ENCODE results near the gene RELN.

Gene RELN

DNA sequence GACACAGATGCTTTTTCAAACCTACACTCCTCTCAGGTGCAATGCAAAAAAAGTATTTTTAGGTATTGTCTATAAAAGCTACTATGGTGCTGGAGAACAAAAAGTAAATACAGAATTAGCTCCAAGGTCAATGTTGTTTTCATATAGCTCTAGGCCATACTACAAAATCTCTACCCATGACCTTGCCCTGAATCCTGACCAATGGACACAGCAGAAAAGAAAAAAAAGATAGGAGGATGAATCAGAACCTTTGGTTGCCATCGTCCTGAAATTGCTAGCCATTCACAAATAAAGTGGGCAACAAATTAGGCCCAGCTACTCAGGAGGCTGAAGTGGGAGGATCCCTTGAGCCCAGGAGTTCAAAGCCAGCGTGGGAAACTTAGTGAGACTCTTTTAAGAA lies 35.2 kb upstream of the RELN start:
- TF ChIP-seq ZNF565 (CRISPR knock-in tag; conservative IDR thresholded peaks at IDR 0.05; ENCODE audit: low read depth), result no peak
- no peak for TF ChIP-seq ESRRG (CRISPR knock-in tag; IDR thresholded peaks at IDR 0.05)
- TF ChIP-seq ZNF8 (CRISPR knock-in tag; IDR thresholded peaks at IDR 0.05), result no peak
- no peak for TF ChIP-seq CSDC2 (CRISPR knock-in tag; IDR thresholded peaks at IDR 0.05)
- TF ChIP-seq RARB (CRISPR knock-in tag; IDR thresholded peaks at IDR 0.05), result no peak
- TF ChIP-seq, protein P1, sequence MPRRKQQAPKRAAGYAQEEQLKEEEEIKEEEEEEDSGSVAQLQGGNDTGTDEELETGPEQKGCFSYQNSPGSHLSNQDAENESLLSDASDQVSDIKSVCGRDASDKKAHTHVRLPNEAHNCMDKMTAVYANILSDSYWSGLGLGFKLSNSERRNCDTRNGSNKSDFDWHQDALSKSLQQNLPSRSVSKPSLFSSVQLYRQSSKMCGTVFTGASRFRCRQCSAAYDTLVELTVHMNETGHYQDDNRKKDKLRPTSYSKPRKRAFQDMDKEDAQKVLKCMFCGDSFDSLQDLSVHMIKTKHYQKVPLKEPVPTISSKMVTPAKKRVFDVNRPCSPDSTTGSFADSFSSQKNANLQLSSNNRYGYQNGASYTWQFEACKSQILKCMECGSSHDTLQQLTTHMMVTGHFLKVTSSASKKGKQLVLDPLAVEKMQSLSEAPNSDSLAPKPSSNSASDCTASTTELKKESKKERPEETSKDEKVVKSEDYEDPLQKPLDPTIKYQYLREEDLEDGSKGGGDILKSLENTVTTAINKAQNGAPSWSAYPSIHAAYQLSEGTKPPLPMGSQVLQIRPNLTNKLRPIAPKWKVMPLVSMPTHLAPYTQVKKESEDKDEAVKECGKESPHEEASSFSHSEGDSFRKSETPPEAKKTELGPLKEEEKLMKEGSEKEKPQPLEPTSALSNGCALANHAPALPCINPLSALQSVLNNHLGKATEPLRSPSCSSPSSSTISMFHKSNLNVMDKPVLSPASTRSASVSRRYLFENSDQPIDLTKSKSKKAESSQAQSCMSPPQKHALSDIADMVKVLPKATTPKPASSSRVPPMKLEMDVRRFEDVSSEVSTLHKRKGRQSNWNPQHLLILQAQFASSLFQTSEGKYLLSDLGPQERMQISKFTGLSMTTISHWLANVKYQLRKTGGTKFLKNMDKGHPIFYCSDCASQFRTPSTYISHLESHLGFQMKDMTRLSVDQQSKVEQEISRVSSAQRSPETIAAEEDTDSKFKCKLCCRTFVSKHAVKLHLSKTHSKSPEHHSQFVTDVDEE (CRISPR knock-in tag; IDR thresholded peaks at IDR 0.05), result no peak
- TF ChIP-seq, protein P2, sequence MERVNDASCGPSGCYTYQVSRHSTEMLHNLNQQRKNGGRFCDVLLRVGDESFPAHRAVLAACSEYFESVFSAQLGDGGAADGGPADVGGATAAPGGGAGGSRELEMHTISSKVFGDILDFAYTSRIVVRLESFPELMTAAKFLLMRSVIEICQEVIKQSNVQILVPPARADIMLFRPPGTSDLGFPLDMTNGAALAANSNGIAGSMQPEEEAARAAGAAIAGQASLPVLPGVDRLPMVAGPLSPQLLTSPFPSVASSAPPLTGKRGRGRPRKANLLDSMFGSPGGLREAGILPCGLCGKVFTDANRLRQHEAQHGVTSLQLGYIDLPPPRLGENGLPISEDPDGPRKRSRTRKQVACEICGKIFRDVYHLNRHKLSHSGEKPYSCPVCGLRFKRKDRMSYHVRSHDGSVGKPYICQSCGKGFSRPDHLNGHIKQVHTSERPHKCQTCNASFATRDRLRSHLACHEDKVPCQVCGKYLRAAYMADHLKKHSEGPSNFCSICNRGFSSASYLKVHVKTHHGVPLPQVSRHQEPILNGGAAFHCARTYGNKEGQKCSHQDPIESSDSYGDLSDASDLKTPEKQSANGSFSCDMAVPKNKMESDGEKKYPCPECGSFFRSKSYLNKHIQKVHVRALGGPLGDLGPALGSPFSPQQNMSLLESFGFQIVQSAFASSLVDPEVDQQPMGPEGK (CRISPR knock-in tag; IDR thresholded peaks at IDR 0.05; ENCODE audit: borderline replicate concordance), result no peak
- TF ChIP-seq ZNF70 (CRISPR knock-in tag; IDR thresholded peaks at IDR 0.05), result no peak
- no peak for TF ChIP-seq ZC3H10 (CRISPR knock-in tag; IDR thresholded peaks at IDR 0.05)
- no peak for ATAC-seq

DNA sequence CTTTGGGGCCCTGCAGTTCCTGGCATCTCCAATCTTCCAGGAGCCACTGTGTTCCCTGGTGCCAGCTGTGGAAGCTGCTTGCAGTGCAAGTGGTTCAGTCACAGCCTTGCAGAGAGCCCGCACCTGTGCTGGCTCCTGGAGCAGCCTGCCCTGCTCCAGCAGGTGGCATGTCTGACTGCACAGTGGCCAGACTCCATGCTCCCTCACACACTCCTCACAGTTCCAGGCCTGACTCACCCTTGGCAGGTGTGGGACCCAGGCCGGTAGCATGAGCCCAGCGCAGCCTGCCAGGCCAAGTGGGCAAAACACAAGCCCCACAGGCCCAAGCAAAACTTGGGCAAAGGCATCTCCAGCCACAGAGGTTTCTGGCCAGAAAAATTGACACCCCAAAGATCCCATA lies 33.6 kb upstream of the RELN start:
- TF ChIP-seq SNAI2 (CRISPR knock-in tag; IDR thresholded peaks at IDR 0.05), result no peak
- no peak for TF ChIP-seq PPARA (CRISPR knock-in tag; IDR thresholded peaks at IDR 0.05; ENCODE audit: borderline replicate concordance)
- TF ChIP-seq BACH2 (CRISPR knock-in tag; IDR thresholded peaks at IDR 0.05; ENCODE audit: borderline replicate concordance), result no peak
- TF ChIP-seq, protein P3, sequence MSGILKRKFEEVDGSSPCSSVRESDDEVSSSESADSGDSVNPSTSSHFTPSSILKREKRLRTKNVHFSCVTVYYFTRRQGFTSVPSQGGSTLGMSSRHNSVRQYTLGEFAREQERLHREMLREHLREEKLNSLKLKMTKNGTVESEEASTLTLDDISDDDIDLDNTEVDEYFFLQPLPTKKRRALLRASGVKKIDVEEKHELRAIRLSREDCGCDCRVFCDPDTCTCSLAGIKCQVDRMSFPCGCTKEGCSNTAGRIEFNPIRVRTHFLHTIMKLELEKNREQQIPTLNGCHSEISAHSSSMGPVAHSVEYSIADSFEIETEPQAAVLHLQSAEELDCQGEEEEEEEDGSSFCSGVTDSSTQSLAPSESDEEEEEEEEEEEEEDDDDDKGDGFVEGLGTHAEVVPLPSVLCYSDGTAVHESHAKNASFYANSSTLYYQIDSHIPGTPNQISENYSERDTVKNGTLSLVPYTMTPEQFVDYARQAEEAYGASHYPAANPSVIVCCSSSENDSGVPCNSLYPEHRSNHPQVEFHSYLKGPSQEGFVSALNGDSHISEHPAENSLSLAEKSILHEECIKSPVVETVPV (CRISPR knock-in tag; IDR thresholded peaks at IDR 0.05), result no peak
- no peak for TF ChIP-seq TCF4 (CRISPR knock-in tag; IDR thresholded peaks at IDR 0.05; ENCODE audit: borderline replicate concordance)
- TF ChIP-seq, protein P4, sequence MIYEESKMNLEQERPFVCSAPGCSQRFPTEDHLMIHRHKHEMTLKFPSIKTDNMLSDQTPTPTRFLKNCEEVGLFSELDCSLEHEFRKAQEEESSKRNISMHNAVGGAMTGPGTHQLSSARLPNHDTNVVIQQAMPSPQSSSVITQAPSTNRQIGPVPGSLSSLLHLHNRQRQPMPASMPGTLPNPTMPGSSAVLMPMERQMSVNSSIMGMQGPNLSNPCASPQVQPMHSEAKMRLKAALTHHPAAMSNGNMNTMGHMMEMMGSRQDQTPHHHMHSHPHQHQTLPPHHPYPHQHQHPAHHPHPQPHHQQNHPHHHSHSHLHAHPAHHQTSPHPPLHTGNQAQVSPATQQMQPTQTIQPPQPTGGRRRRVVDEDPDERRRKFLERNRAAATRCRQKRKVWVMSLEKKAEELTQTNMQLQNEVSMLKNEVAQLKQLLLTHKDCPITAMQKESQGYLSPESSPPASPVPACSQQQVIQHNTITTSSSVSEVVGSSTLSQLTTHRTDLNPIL (CRISPR knock-in tag; IDR thresholded peaks at IDR 0.05; ENCODE audit: low read depth), result no peak
- TF ChIP-seq ZNF565 (CRISPR knock-in tag; conservative IDR thresholded peaks at IDR 0.05; ENCODE audit: low read depth), result no peak
- TF ChIP-seq ZNF8 (CRISPR knock-in tag; IDR thresholded peaks at IDR 0.05), result no peak
- ATAC-seq, result no peak

DNA sequence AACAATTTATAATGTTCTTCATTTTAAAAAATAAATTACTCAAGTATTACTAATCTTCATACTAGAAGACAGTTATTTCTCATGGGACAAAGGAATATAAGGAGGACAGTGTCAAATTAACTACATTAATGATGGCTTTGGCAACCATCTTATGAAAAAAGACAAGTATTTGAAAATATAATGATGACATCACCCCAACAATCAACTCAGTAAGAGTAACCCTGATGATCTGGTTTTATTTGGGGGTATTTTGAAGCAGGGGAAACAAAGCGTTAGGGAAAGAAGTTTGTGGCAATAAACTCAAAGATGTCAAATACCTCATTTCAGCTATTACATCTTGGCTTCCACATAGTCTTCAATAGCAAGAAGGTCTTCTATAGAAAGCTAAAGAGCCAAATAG lies 29.0 kb upstream of the RELN start:
- ATAC-seq, result no peak
- TF ChIP-seq, protein P3 (CRISPR knock-in tag; IDR thresholded peaks at IDR 0.05), result no peak
- TF ChIP-seq ISL1 (CRISPR knock-in tag; IDR thresholded peaks at IDR 0.05), result no peak
- TF ChIP-seq, protein P5, sequence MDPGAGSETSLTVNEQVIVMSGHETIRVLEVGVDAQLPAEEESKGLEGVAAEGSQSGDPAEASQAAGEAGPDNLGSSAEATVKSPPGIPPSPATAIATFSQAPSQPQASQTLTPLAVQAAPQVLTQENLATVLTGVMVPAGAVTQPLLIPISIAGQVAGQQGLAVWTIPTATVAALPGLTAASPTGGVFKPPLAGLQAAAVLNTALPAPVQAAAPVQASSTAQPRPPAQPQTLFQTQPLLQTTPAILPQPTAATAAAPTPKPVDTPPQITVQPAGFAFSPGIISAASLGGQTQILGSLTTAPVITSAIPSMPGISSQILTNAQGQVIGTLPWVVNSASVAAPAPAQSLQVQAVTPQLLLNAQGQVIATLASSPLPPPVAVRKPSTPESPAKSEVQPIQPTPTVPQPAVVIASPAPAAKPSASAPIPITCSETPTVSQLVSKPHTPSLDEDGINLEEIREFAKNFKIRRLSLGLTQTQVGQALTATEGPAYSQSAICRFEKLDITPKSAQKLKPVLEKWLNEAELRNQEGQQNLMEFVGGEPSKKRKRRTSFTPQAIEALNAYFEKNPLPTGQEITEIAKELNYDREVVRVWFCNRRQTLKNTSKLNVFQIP (CRISPR knock-in tag; IDR thresholded peaks at IDR 0.05; ENCODE audit: borderline replicate concordance, low read depth), result no peak

DNA sequence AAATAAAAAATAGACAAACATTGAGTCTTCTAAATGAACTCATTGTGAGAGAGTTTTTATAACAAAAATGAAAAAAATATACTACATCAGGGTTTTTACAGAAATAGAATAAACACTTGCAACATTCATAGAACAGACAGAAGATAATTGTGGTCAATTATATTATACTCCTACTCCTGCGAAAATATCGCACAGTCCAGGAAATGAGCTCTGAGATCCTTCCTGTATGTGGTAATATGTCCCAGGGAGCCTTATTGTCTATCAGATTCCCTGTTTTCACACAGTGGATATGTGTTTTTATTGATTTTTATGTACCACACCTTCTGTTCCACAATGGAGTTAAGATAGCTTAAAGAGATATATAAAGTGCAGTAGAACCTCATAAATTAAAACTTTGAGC lies 27.5 kb upstream of the RELN start:
- no peak for ATAC-seq
- TF ChIP-seq, protein P3 (CRISPR knock-in tag; IDR thresholded peaks at IDR 0.05), result no peak
- no peak for TF ChIP-seq SNAI2 (CRISPR knock-in tag; IDR thresholded peaks at IDR 0.05)
- no peak for TF ChIP-seq BACH2 (CRISPR knock-in tag; IDR thresholded peaks at IDR 0.05; ENCODE audit: borderline replicate concordance)
- TF ChIP-seq CSDC2 (CRISPR knock-in tag; IDR thresholded peaks at IDR 0.05), result no peak
- TF ChIP-seq, protein P2 (CRISPR knock-in tag; IDR thresholded peaks at IDR 0.05; ENCODE audit: borderline replicate concordance), result no peak
- TF ChIP-seq TCF4 (CRISPR knock-in tag; IDR thresholded peaks at IDR 0.05; ENCODE audit: borderline replicate concordance), result no peak
- TF ChIP-seq ZFP3 (CRISPR knock-in tag; IDR thresholded peaks at IDR 0.05), result no peak
- no peak for TF ChIP-seq ZNF565 (CRISPR knock-in tag; conservative IDR thresholded peaks at IDR 0.05; ENCODE audit: low read depth)
- TF ChIP-seq ISL1 (CRISPR knock-in tag; IDR thresholded peaks at IDR 0.05), result no peak
- TF ChIP-seq PPARA (CRISPR knock-in tag; IDR thresholded peaks at IDR 0.05; ENCODE audit: borderline replicate concordance), result no peak
- no peak for TF ChIP-seq TOX (CRISPR knock-in tag; IDR thresholded peaks at IDR 0.05; ENCODE audit: borderline replicate concordance)
- no peak for TF ChIP-seq ZFP30 (CRISPR knock-in tag; IDR thresholded peaks at IDR 0.05)

Data from SK-N-SH treated with all-trans-retinoic acid at 6 μM for 48 hours (cell line).